G401.6 (cell line): Measurements from ENCODE around the gene DVL3.

Source experiments
- FAIRE-seq: peaks from 2 replicates; lab custom pipeline; 2012; peaks lifted over from hg19 to GRCh38; lab: Jason Lieb, UNC

The DVL3 gene

GRCh38 chr3:184211718-184212117, 56.5 kb downstream of the DVL3 start:
- FAIRE-seq: no peak

- FAIRE-seq: no peak
Measured at GRCh38 chr3:184218814-184219213, 63.6 kb downstream of the DVL3 start.

DNA sequence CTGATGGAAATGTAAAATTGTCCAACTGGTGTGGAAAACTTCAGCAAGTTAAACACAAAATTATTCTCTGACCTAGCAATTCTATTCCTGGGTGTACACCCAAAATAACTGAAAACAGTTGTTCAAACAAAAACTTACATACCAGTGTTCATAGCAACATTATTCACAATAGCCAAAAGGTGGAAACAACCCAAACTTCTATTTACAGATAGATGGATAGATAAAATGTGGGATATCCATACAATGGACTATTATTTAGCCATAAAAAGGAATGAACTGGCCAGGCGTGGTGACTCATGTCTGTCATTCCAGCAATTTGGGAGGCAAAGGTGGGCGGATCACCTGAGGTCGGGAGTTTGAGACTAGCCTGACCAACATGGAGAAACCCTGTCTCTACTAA, 67.3 kb downstream of the DVL3 start:
- no peak for FAIRE-seq
